Tibial nerve (tissue), 4 donors: Measurements from ENCODE around the gene PCDHA11.

Experiments
- EP300 ChIP-seq, 2 donors: sonication (generic); formaldehyde crosslinking; IDR thresholded peaks; one replicate each; pipeline ENCODE4 v1.6.1; 2017; ENCODE audit warnings: antibody characterized with exemption in 2 of 2, mild to moderate bottlenecking in 1 of 2
- TF ChIP-seq, protein P1 (sequence below), 5 experiments: fragments of 200-600 bp in 3 of 5; fragments of 450-650 bp in 2 of 5; sonication (generic) in 3 of 5; IDR thresholded peaks; one replicate each; pipeline ENCODE4 v1.5.1; 2016 to 2019; ENCODE audit warnings: antibody characterized with exemption in 5 of 5, mild to moderate bottlenecking in 3 of 5, moderate library complexity in 2 of 5

GRCh38 chr5:140883927-140884697 is 15.4 kb downstream of the PCDHA11 start:
- TF ChIP-seq, protein P1, sequence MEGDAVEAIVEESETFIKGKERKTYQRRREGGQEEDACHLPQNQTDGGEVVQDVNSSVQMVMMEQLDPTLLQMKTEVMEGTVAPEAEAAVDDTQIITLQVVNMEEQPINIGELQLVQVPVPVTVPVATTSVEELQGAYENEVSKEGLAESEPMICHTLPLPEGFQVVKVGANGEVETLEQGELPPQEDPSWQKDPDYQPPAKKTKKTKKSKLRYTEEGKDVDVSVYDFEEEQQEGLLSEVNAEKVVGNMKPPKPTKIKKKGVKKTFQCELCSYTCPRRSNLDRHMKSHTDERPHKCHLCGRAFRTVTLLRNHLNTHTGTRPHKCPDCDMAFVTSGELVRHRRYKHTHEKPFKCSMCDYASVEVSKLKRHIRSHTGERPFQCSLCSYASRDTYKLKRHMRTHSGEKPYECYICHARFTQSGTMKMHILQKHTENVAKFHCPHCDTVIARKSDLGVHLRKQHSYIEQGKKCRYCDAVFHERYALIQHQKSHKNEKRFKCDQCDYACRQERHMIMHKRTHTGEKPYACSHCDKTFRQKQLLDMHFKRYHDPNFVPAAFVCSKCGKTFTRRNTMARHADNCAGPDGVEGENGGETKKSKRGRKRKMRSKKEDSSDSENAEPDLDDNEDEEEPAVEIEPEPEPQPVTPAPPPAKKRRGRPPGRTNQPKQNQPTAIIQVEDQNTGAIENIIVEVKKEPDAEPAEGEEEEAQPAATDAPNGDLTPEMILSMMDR (IDR thresholded peaks at IDR 0.05) = no peak
- no peak for TF ChIP-seq EP300 (IDR thresholded peaks at IDR 0.05)
